Left ventricle myocardium inferior (tissue), 1 donor: ENCODE data around the gene GANC. TPM values are rescaled to one million over a fixed set of nuclear protein-coding genes. Genes with fewer than 3 reads are reported as not detected.
"Not testable (repeated sequence)": the region's sequence is repeated elsewhere in the genome, so short reads cannot be mapped to it uniquely, and the experiment has no call there.

ENCODE experiments used
- DNase-seq: peaks from one replicate; pipeline ENCODE4 v3.0.0-alpha.2; 2020
- H3K27ac ChIP-seq: fragments of 200-600 bp; replicated peaks from 2 replicates; pipeline ENCODE4 v1.8.0; 2021
- H3K27me3 ChIP-seq: fragments of 200-600 bp; 2 replicates; pipeline ENCODE4 v1.8.0; 2021; ENCODE audit warnings: low read depth
- H3K36me3 ChIP-seq: fragments of 200-600 bp; 2 replicates; pipeline ENCODE4 v1.8.0; 2021
- H3K4me1 ChIP-seq: fragments of 200-600 bp; 2 replicates; pipeline ENCODE4 v1.8.0; 2021
- H3K4me3 ChIP-seq: fragments of 200-600 bp; 2 replicates; pipeline ENCODE4 v1.8.0; 2021; ENCODE audit warnings: mild to moderate bottlenecking, moderate library complexity
- H3K9me3 ChIP-seq: fragments of 200-600 bp; replicated peaks from 2 replicates; pipeline ENCODE4 v1.8.0; 2021
- intact Hi-C: fragments of 100-400 bp; cut with micrococcal nuclease; formaldehyde crosslinking; loops from one replicate; pipeline ENCODE4 v1.11.0; 2022
- long read RNA-seq: library from polyadenylated mRNA; unstranded; transcript quantifications from one replicate; pipeline ENCODE4 v2.0.0, GENCODE V29; 2021
- total RNA-seq: library from RNA; stranded (reverse); fragmentation: NEBNext Ultra II Directional; extraction: Animal tissue kit (Norgen Biotek cat#: 25700); gene quantifications from one replicate; pipeline ENCODE4 v1.2.1, GENCODE V29; 2021
- TF ChIP-seq, protein P1 (sequence below): fragments of 200-600 bp; IDR thresholded peaks from 2 replicates; pipeline ENCODE4 v1.8.0; 2021; ENCODE audit warnings: antibody characterized with exemption, mild to moderate bottlenecking, borderline replicate concordance
- donor health status: DM: no; HTN: yes; CAD: no; lungs with severe emphysema.

Gene GANC, protein sequence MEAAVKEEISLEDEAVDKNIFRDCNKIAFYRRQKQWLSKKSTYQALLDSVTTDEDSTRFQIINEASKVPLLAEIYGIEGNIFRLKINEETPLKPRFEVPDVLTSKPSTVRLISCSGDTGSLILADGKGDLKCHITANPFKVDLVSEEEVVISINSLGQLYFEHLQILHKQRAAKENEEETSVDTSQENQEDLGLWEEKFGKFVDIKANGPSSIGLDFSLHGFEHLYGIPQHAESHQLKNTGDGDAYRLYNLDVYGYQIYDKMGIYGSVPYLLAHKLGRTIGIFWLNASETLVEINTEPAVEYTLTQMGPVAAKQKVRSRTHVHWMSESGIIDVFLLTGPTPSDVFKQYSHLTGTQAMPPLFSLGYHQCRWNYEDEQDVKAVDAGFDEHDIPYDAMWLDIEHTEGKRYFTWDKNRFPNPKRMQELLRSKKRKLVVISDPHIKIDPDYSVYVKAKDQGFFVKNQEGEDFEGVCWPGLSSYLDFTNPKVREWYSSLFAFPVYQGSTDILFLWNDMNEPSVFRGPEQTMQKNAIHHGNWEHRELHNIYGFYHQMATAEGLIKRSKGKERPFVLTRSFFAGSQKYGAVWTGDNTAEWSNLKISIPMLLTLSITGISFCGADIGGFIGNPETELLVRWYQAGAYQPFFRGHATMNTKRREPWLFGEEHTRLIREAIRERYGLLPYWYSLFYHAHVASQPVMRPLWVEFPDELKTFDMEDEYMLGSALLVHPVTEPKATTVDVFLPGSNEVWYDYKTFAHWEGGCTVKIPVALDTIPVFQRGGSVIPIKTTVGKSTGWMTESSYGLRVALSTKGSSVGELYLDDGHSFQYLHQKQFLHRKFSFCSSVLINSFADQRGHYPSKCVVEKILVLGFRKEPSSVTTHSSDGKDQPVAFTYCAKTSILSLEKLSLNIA (N-terminal part only)
- total RNA-seq, result 14.5 TPM
- long read RNA-seq, partial matches to known transcripts, result 0 of 11 reads
- long read RNA-seq, other reads (novel, unspliced or antisense), result 11 of 11 reads

DNA sequence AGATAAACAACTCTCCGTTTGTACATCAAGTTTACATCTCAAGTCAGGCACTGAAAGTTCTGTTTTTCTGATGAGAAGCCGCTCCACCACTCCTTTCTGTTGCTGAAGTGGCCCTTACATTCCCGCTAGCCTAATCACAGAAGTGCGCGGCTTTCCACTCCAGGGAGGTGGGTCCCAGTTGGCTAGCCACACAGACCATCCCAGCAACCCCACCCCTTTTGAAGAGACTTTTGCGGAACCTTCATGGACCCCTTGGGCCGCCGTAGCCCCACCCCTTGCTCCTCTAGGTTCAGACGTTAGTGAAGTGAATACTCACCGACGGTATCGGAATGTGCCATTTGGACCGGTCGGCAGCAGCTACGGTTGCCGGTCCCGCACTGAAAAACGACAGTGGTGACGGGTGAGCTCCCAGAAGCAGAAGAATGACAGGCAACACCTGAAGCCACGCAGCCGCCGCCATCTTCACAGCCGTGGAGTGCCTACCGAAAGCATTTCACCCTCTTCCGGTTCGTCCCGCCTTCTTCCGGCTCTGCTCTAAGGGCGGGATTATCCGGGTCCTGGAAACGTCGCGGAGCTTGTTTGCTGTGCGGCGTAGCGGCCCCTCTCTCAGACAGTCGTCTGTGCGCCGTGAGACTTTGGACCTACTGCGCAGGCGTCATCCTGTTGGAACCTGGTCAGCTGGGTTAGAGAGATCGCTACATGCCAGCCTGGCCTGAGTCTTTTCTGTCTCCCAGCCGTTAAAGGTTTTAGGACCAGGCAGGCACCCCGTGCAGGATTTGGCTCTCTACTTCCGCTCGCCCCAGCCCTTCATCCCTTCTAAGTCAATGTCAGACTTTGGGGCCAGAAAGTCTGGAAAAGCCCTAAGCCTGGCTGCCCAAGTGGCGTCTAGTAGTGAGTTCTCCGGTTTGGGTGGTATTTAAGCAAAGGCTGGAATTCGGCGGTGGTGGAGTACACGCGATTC lies at the start of gene GANC, which contains the start of gene TMEM87A:
Gene GANC, plus strand, starts transcription at position 263 of the 961 bp plus-strand sequence. CDS start 1,281 bp downstream, outside the sequence.
Gene TMEM87A, minus strand, starts transcription at position 495 of the 961 bp plus-strand sequence. Its CDS starts 35 bp downstream, at position 460.
- Histone ChIP-seq H3K36me3 (peaks cover 13% of the 10 kb centered on the region), H3K4me1 (peaks cover 65% of the 10 kb centered on the region), H3K4me3 (peak within 1 kb of the TSS; percentile 80), H3K27ac (peak within 1 kb of the TSS; percentile 98), H3K9me3 (no peaks in the 10 kb centered on the region), H3K27me3 (no peaks in the 10 kb centered on the region)
- intact Hi-C loops, result no loop called here
- peak; percentile 96 for DNase-seq
- TF ChIP-seq, protein P1, sequence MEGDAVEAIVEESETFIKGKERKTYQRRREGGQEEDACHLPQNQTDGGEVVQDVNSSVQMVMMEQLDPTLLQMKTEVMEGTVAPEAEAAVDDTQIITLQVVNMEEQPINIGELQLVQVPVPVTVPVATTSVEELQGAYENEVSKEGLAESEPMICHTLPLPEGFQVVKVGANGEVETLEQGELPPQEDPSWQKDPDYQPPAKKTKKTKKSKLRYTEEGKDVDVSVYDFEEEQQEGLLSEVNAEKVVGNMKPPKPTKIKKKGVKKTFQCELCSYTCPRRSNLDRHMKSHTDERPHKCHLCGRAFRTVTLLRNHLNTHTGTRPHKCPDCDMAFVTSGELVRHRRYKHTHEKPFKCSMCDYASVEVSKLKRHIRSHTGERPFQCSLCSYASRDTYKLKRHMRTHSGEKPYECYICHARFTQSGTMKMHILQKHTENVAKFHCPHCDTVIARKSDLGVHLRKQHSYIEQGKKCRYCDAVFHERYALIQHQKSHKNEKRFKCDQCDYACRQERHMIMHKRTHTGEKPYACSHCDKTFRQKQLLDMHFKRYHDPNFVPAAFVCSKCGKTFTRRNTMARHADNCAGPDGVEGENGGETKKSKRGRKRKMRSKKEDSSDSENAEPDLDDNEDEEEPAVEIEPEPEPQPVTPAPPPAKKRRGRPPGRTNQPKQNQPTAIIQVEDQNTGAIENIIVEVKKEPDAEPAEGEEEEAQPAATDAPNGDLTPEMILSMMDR, result no peak

DNA sequence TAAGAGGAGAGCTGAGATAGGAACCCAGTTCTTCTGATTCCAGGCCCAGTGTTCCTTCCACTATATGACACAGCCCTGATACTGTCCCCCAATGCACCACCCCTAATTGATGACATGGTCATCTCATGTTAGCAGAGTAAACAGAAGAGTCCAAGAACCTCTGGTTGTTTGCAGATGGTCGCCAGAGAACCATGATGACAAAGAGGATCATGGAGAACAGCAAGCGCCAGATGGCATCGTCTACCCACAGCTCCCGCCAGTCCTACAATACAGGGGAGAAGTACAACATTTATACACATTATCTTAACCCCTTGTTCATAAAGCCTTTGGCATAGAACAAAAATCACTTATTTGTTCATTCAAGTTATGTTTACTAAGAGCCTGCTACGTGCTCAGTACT lies 46.4 kb upstream of the GANC start:
- intact Hi-C loops, result no loop called here
- H3K27me3 ChIP-seq, result no peaks in the 10 kb centered on the region
- H3K4me1 ChIP-seq, result no peaks in the 10 kb centered on the region
- H3K36me3 ChIP-seq, result peaks cover 98% of the 10 kb centered on the region
- no peaks in the 10 kb centered on the region for H3K9me3 ChIP-seq
- H3K4me3 ChIP-seq, result no peak overlapping the region
- H3K27ac ChIP-seq, result no peak overlapping the region
- DNase-seq, result no peak
- TF ChIP-seq, protein P1, result no peak

DNA sequence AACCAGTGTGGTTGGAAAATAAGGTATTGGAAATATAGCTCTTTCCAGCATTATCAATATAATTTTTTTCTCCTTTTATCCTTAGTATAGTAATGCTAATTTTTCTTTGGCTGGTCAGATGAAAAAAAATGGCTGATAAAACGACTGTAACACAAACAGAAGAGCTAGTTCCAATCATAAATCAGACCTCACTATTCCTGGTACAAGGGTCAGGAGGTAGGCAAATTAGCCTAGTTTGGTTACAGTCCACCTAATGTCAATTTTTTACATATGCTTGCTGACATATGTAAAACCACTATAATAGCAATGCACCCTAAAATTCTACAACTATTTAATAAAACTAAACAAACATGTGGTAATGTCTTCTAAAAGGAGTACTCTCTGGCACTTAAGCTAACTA lies 45.0 kb upstream of the GANC start:
- no peak for DNase-seq
- H3K27ac ChIP-seq, result no peak overlapping the region
- no peaks in the 10 kb centered on the region for H3K4me1 ChIP-seq
- H3K27me3 ChIP-seq, result no peaks in the 10 kb centered on the region
- H3K36me3 ChIP-seq, result peaks cover 98% of the 10 kb centered on the region
- intact Hi-C loops, result no loop called here
- H3K9me3 ChIP-seq, result no peaks in the 10 kb centered on the region
- TF ChIP-seq, protein P1, result no peak
- no peak overlapping the region for H3K4me3 ChIP-seq

DNA sequence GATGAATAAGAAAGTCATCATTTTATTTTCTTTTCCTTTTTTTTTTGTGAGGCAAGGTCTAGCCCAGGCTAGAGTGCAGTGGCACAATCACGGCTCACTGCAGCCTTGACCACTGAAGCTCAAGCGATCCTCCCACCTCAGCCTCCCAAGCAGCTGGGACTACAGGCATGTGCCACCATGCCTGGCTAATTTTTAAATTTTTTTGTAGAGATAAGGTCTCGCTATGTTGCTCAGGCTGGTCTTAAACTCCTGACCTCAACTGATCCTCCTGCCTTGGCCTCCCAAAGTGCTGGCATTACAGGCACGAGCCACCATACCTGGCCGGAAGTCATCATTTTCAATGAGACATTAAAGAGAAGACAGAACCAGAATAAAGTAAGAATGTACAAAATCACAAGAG lies 44.0 kb upstream of the GANC start:
- H3K4me1 ChIP-seq, intact Hi-C loops, H3K9me3 ChIP-seq, H3K4me3 ChIP-seq, H3K27ac ChIP-seq, DNase-seq, H3K27me3 ChIP-seq: not testable (repeated sequence)
- H3K36me3 ChIP-seq, result peaks cover 99% of the 10 kb centered on the region

DNA sequence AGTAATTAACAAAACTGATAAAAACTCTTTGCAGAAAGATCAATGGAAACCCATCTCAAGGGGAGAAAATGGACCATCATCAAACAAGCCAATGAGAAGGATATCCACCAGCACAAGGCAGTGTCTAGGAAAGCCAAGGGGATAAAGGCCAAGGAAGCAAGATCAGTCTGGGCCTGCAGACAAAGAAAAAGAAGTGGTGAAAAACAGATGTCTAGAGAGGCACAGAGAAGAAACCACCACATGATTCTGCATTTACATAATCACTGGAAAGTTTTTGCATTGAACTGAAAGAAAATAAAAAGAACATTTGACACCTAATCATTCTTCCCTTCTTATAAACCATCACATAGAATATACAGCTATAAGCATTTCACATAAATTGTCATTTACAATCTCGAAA lies 41.9 kb upstream of the GANC start:
- no peaks in the 10 kb centered on the region for H3K27me3 ChIP-seq
- DNase-seq, result no peak
- no peaks in the 10 kb centered on the region for H3K9me3 ChIP-seq
- H3K27ac ChIP-seq, result no peak overlapping the region
- peaks cover 99% of the 10 kb centered on the region for H3K36me3 ChIP-seq
- no peak overlapping the region for H3K4me3 ChIP-seq
- no peaks in the 10 kb centered on the region for H3K4me1 ChIP-seq
- intact Hi-C loops, result no loop called here
- TF ChIP-seq, protein P1, result no peak
